ENCODE data around the gene CLCA1.

Gene CLCA1

GRCh38 chr1:86487811-86488141 is 19.0 kb downstream of the CLCA1 start:
- DNase-seq = no peak
- no peaks in the 10 kb centered on the region for H3K36me3 ChIP-seq (ENCODE audit: control insufficient read depth in 4 of 4, insufficient read depth in 4 of 4, low read length in 3 of 4)
- no peaks in the 10 kb centered on the region for H3K9me3 ChIP-seq (ENCODE audit: control extremely low read depth in 1 of 5, control insufficient read depth in 4 of 5, insufficient read depth in 2 of 5, low read depth in 1 of 5, low read length in 4 of 5)
- H3K27ac ChIP-seq (ENCODE audit: insufficient read depth in 1 of 2, low read depth in 1 of 2, low read length in 2 of 2, poor library complexity in 1 of 2, severe bottlenecking in 2 of 2) = no peak overlapping the region
- no peaks in the 10 kb centered on the region for H3K4me1 ChIP-seq (ENCODE audit: control extremely low read depth in 1 of 4, control insufficient read depth in 4 of 4, insufficient read depth in 4 of 4, low read length in 3 of 4)
- POLR2A ChIA-PET = no interaction called here
- 97% methylated on average over 4 of the region's 4 CpGs for WGBS (ENCODE audit: insufficient coverage)
- no peak overlapping the region for H3K4me3 ChIP-seq (ENCODE audit: control insufficient read depth in 1 of 7, extremely low read depth in 1 of 7, insufficient read depth in 4 of 7, low read depth in 2 of 7, low read length in 6 of 7)
- H3K27me3 ChIP-seq (replicated peaks in 2 of 5; ENCODE audit: control insufficient read depth in 4 of 5, insufficient read depth in 5 of 5, low read length in 4 of 5) = no peaks in the 10 kb centered on the region
- CTCF ChIA-PET = interaction anchor here (0.6 to 1.0 kb wide), 2 partner anchors 12 to 252 kb away, joined by 3 to 4 read pairs; no protein-coding TSS in a partner anchor

DNA sequence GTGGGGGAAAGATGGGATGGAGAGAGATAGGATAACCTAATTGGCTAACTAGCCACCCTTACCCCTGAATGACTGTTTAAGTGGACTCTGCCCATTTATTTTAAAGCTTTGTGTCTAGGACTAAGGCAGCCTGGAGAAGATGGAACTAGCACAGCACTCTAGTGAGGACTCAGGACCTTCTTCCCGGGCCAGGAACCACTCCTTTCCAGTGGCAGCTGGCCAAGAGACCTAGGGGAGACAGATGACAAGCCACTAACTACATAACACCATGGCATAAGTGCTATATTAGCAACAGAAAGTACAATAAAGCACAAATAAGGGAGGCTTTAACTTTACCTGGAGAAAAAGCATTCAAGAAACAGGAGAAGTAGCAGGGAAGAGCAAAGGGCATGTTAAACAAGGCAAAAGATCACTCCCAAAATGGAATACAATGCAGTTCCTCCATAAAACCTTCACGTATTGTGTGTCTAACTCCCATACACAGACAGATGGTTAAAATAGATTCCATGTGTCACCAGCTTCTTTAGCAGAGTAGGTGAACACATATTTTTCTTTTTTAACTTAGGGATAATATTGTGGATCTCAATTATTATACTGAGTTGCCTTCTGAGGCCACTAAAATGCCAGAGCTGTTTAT is 20.6 kb downstream of the CLCA1 start:
- ChIA-PET CTCF (interaction anchor here (0.9 to 3.4 kb wide), 6 partner anchors 9 to 197 kb away, joined by 3 to 24 read pairs (median 4); no protein-coding TSS in a partner anchor), POLR2A (no interaction called here)
- Histone ChIP-seq H3K27me3 (replicated peaks in 2 of 5; ENCODE audit: control insufficient read depth in 4 of 5, insufficient read depth in 5 of 5, low read length in 4 of 5) (no peaks in the 10 kb centered on the region), H3K9me3 (ENCODE audit: control extremely low read depth in 1 of 5, control insufficient read depth in 4 of 5, insufficient read depth in 2 of 5, low read depth in 1 of 5, low read length in 4 of 5) (no peaks in the 10 kb centered on the region), H3K4me1 (ENCODE audit: control extremely low read depth in 1 of 4, control insufficient read depth in 4 of 4, insufficient read depth in 4 of 4, low read length in 3 of 4) (no peaks in the 10 kb centered on the region), H3K27ac (ENCODE audit: insufficient read depth in 1 of 2, low read depth in 1 of 2, low read length in 2 of 2, poor library complexity in 1 of 2, severe bottlenecking in 2 of 2) (no peak overlapping the region), H3K4me3 (ENCODE audit: control insufficient read depth in 1 of 7, extremely low read depth in 1 of 7, insufficient read depth in 4 of 7, low read depth in 2 of 7, low read length in 6 of 7) (no peak overlapping the region), H3K36me3 (ENCODE audit: control insufficient read depth in 4 of 4, insufficient read depth in 4 of 4, low read length in 3 of 4) (no peaks in the 10 kb centered on the region)
- WGBS (ENCODE audit: insufficient coverage) = no CpG with 5 or more reads among the region's 2 CpGs
- no peak for DNase-seq

DNA sequence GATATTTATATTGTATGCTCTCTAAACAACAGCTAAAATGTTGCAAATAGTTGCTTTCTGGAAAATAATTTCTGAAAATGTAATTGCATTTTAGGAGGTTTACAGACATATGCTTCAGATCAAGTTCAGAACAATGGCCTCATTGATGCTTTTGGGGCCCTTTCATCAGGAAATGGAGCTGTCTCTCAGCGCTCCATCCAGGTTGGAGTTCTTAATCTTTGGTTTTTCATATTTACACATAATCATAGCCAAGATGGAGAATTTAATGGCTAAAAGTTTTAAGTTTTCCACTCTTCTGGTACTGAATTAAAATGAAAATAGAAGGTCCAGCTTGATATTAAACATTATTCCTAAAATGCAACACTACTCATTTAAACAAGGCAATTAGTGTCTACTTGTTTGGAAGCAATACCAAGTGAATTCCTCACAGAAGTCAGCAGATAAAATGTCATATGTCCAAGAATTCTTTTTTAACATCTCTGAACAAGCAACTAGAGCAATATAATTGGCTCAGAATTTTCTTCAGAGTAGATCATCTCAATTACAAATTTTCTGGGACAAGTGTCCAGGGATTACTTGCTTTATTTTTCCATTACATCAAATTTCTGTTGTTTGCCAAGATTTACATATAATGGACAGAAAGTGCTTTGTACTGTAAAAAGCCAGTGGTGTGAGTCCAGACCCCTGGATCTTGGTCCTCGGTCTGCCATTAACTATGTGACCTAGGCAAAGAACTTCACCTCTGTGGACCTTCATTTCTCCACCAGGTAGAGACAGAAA is 22.6 kb downstream of the CLCA1 start:
- POLR2A ChIA-PET = no interaction called here
- no peaks in the 10 kb centered on the region for H3K27me3 ChIP-seq (replicated peaks in 2 of 5; ENCODE audit: control insufficient read depth in 4 of 5, insufficient read depth in 5 of 5, low read length in 4 of 5)
- DNase-seq = no peak
- no peaks in the 10 kb centered on the region for H3K4me1 ChIP-seq (ENCODE audit: control extremely low read depth in 1 of 4, control insufficient read depth in 4 of 4, insufficient read depth in 4 of 4, low read length in 3 of 4)
- H3K4me3 ChIP-seq (ENCODE audit: control insufficient read depth in 1 of 7, extremely low read depth in 1 of 7, insufficient read depth in 4 of 7, low read depth in 2 of 7, low read length in 6 of 7) = no peak overlapping the region
- no peaks in the 10 kb centered on the region for H3K36me3 ChIP-seq (ENCODE audit: control insufficient read depth in 4 of 4, insufficient read depth in 4 of 4, low read length in 3 of 4)
- WGBS (ENCODE audit: insufficient coverage) = 100% methylated on average over 2 of the region's 2 CpGs
- CTCF ChIA-PET = interaction anchor here (1.5 to 3.4 kb wide), 2 partner anchors 9 to 16 kb away, joined by 3 to 24 read pairs; no protein-coding TSS in a partner anchor
- H3K9me3 ChIP-seq (ENCODE audit: control extremely low read depth in 1 of 5, control insufficient read depth in 4 of 5, insufficient read depth in 2 of 5, low read depth in 1 of 5, low read length in 4 of 5) = no peaks in the 10 kb centered on the region
- no peak overlapping the region for H3K27ac ChIP-seq (ENCODE audit: insufficient read depth in 1 of 2, low read depth in 1 of 2, low read length in 2 of 2, poor library complexity in 1 of 2, severe bottlenecking in 2 of 2)

DNA sequence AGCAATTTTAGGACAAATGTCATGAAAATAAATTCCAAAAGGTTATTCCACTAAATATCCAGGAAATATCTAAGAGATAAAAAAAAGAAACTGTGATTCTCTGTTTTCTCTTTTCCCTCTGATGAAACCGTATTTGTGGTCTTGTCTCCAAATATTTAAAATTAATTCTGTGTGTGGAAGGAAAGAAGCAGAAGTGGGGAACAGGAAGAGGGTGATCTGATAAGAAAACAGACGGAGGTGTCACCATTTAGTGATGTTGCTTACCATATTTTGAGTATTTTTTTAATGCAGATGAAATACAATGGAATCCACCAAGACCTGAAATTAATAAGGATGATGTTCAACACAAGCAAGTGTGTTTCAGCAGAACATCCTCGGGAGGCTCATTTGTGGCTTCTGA is 29.6 kb downstream of the CLCA1 start:
- Histone ChIP-seq H3K36me3 (ENCODE audit: control insufficient read depth in 4 of 4, insufficient read depth in 4 of 4, low read length in 3 of 4) (no peaks in the 10 kb centered on the region), H3K27me3 (replicated peaks in 2 of 5; ENCODE audit: control insufficient read depth in 4 of 5, insufficient read depth in 5 of 5, low read length in 4 of 5) (no peaks in the 10 kb centered on the region), H3K4me1 (ENCODE audit: control extremely low read depth in 1 of 4, control insufficient read depth in 4 of 4, insufficient read depth in 4 of 4, low read length in 3 of 4) (peaks cover 0 to 14% (median 10%) of the 10 kb centered on the region in 4 experiments), H3K9me3 (ENCODE audit: control extremely low read depth in 1 of 5, control insufficient read depth in 4 of 5, insufficient read depth in 2 of 5, low read depth in 1 of 5, low read length in 4 of 5) (no peaks in the 10 kb centered on the region), H3K27ac (ENCODE audit: insufficient read depth in 1 of 2, low read depth in 1 of 2, low read length in 2 of 2, poor library complexity in 1 of 2, severe bottlenecking in 2 of 2) (no peak overlapping the region), H3K4me3 (ENCODE audit: control insufficient read depth in 1 of 7, extremely low read depth in 1 of 7, insufficient read depth in 4 of 7, low read depth in 2 of 7, low read length in 6 of 7) (no peak overlapping the region)
- ChIA-PET CTCF (interaction anchor here (0.9 to 5.8 kb wide), 11 partner anchors 8 to 562 kb away, joined by 3 to 48 read pairs (median 7); partner anchors contain the start of gene CLCA2), POLR2A (no interaction called here)
- DNase-seq = peak; percentile 27 to 82 (median 69)
- 44% methylated on average over 2 of the region's 3 CpGs for WGBS (ENCODE audit: insufficient coverage)

GRCh38 chr1:86499987-86500593 is 31.4 kb downstream of the CLCA1 start:
- WGBS (ENCODE audit: insufficient coverage) = no CpG with 5 or more reads among the region's 3 CpGs
- Histone ChIP-seq H3K27me3 (replicated peaks in 2 of 5; ENCODE audit: control insufficient read depth in 4 of 5, insufficient read depth in 5 of 5, low read length in 4 of 5) (no peaks in the 10 kb centered on the region), H3K27ac (ENCODE audit: insufficient read depth in 1 of 2, low read depth in 1 of 2, low read length in 2 of 2, poor library complexity in 1 of 2, severe bottlenecking in 2 of 2) (no peak overlapping the region), H3K9me3 (ENCODE audit: control extremely low read depth in 1 of 5, control insufficient read depth in 4 of 5, insufficient read depth in 2 of 5, low read depth in 1 of 5, low read length in 4 of 5) (no peaks in the 10 kb centered on the region), H3K36me3 (ENCODE audit: control insufficient read depth in 4 of 4, insufficient read depth in 4 of 4, low read length in 3 of 4) (no peaks in the 10 kb centered on the region), H3K4me1 (ENCODE audit: control extremely low read depth in 1 of 4, control insufficient read depth in 4 of 4, insufficient read depth in 4 of 4, low read length in 3 of 4) (peaks cover 0 to 28% (median 20%) of the 10 kb centered on the region in 4 experiments), H3K4me3 (ENCODE audit: control insufficient read depth in 1 of 7, extremely low read depth in 1 of 7, insufficient read depth in 4 of 7, low read depth in 2 of 7, low read length in 6 of 7) (no peak overlapping the region)
- peak; percentile 39 to 67 (median 61) for DNase-seq
- ChIA-PET CTCF (interaction anchor here (0.6 to 5.8 kb wide), 28 partner anchors 9 to 608 kb away, joined by 3 to 48 read pairs (median 4); partner anchors contain the start of genes CLCA2 and ODF2L), POLR2A (no interaction called here)

DNA sequence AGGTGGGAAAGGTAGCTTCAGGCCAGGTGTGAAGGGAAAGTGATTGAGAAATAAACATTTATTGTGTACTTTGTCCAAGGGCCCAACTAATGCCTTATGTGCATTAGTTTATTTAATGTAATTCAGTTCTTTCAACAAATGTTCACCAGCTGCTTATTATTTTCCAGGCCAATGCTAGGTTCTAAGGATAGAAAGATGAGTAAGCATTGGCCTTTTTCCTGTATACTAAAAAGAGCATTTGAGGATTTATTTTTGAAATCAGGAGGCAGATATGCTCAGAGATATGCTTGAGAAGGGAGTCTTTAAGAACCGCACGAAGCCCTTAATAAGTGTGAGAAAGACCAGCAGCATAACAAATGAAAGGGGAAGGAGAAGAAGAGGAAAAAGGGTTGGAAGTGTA is 32.0 kb downstream of the CLCA1 start:
- Histone ChIP-seq H3K27ac (ENCODE audit: insufficient read depth in 1 of 2, low read depth in 1 of 2, low read length in 2 of 2, poor library complexity in 1 of 2, severe bottlenecking in 2 of 2) (no peak overlapping the region), H3K27me3 (replicated peaks in 2 of 5; ENCODE audit: control insufficient read depth in 4 of 5, insufficient read depth in 5 of 5, low read length in 4 of 5) (no peaks in the 10 kb centered on the region), H3K4me3 (ENCODE audit: control insufficient read depth in 1 of 7, extremely low read depth in 1 of 7, insufficient read depth in 4 of 7, low read depth in 2 of 7, low read length in 6 of 7) (no peak overlapping the region), H3K36me3 (ENCODE audit: control insufficient read depth in 4 of 4, insufficient read depth in 4 of 4, low read length in 3 of 4) (no peaks in the 10 kb centered on the region), H3K4me1 (ENCODE audit: control extremely low read depth in 1 of 4, control insufficient read depth in 4 of 4, insufficient read depth in 4 of 4, low read length in 3 of 4) (peaks cover 0 to 28% (median 20%) of the 10 kb centered on the region in 4 experiments), H3K9me3 (ENCODE audit: control extremely low read depth in 1 of 5, control insufficient read depth in 4 of 5, insufficient read depth in 2 of 5, low read depth in 1 of 5, low read length in 4 of 5) (no peaks in the 10 kb centered on the region)
- ChIA-PET CTCF (interaction anchor here (0.8 to 5.8 kb wide), 20 partner anchors 8 to 273 kb away, joined by 3 to 48 read pairs (median 4); partner anchors contain the start of genes CLCA2 and ODF2L), POLR2A (no interaction called here)
- 100% methylated on average over 2 of the region's 2 CpGs for WGBS (ENCODE audit: insufficient coverage)
- DNase-seq = no peak

All from common myeloid progenitor, CD34-positive (primary cell).